Measurements from ENCODE around the gene PTPN13.

Gene PTPN13

GRCh38 chr4:86641516-86642090 lies 47.5 kb downstream of the PTPN13 start:
- no peak for DNase-seq

GRCh38 chr4:86644892-86645291 lies 50.8 kb downstream of the PTPN13 start:
- no peak for DNase-seq

- no peak for DNase-seq
Measured at GRCh38 chr4:86652332-86652932, 58.3 kb downstream of the PTPN13 start.

GRCh38 chr4:86653237-86653865 lies 59.2 kb downstream of the PTPN13 start:
- DNase-seq, result no peak

GRCh38 chr4:86656781-86657180 lies 62.7 kb downstream of the PTPN13 start:
- DNase-seq, result peak; percentile 4

- no peak for DNase-seq
Measured at GRCh38 chr4:86657382-86657781, 63.3 kb downstream of the PTPN13 start.

GRCh38 chr4:86657910-86658309 lies 63.8 kb downstream of the PTPN13 start:
- DNase-seq, result no peak

GRCh38 chr4:86660401-86660800 lies 66.3 kb downstream of the PTPN13 start:
- no peak for DNase-seq

GRCh38 chr4:86661006-86661405 lies 66.9 kb downstream of the PTPN13 start:
- DNase-seq, result no peak

- DNase-seq, result no peak
Measured at GRCh38 chr4:86661418-86661817, 67.3 kb downstream of the PTPN13 start.

- no peak for DNase-seq
Measured at GRCh38 chr4:86664959-86665358, 70.8 kb downstream of the PTPN13 start.

GRCh38 chr4:86670298-86670697 lies 76.2 kb downstream of the PTPN13 start:
- no peak for DNase-seq

- DNase-seq, result no peak
Measured at GRCh38 chr4:86670756-86671155, 76.6 kb downstream of the PTPN13 start.

- no peak for DNase-seq
Measured at GRCh38 chr4:86675548-86675947, 81.4 kb downstream of the PTPN13 start.

- no peak for DNase-seq
Measured at GRCh38 chr4:86678796-86679195, 84.7 kb downstream of the PTPN13 start.

- no peak for DNase-seq
Measured at GRCh38 chr4:86679441-86679840, 85.3 kb downstream of the PTPN13 start.

- no peak for DNase-seq
Measured at GRCh38 chr4:86683167-86683566, 89.1 kb downstream of the PTPN13 start.

GRCh38 chr4:86683983-86684382 lies 89.9 kb downstream of the PTPN13 start:
- no peak for DNase-seq

- no peak for DNase-seq
Measured at GRCh38 chr4:86685401-86685800, 91.3 kb downstream of the PTPN13 start.

- DNase-seq, result no peak
Measured at GRCh38 chr4:86686741-86687140, 92.6 kb downstream of the PTPN13 start.

GRCh38 chr4:86688026-86688425 lies 93.9 kb downstream of the PTPN13 start:
- no peak for DNase-seq

GRCh38 chr4:86704601-86705000 lies 110.5 kb downstream of the PTPN13 start:
- no peak for DNase-seq

GRCh38 chr4:86706923-86707597 lies 112.9 kb downstream of the PTPN13 start:
- DNase-seq, result no peak

GRCh38 chr4:86717651-86718050 lies 123.5 kb downstream of the PTPN13 start:
- DNase-seq, result no peak
